ENCODE results near the gene ENO2.

The ENO2 gene

DNA sequence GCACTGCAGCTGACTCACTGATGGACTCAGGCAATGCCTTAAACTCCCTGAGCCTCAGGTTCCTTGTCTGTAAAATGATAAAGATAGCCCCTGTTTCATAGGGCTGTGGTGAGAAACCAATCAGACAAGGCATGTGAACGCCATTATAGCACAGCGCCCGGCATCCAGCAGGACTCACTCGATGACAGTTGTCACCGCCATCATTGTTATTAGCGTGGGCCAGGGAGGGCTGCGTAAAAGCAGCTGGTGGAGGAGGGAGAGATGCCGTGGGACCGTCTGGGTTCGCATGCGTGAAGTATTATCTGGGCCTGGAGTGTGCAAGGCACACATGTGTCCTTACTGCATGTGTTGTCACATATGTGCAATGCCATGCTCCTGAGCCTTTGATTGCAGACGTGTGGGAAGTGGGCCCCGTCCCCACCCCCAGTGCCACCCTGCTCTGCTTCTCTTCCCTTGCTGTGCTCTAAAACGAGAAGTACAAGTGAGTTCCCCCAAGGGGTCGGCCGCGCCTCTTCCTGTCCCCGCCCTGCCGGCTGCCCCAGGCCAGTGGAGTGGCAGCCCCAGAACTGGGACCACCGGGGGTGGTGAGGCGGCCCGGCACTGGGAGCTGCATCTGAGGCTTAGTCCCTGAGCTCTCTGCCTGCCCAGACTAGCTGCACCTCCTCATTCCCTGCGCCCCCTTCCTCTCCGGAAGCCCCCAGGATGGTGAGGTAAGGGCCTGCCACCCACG, 36.6 kb downstream of the ENO2 start, which contains the start of gene PTPN6:
Gene PTPN6, plus strand, starts transcription at position 546 of the 730 bp plus-strand sequence. Its CDS starts 157 bp downstream, at position 703.
- DNase-seq = no peak

DNA sequence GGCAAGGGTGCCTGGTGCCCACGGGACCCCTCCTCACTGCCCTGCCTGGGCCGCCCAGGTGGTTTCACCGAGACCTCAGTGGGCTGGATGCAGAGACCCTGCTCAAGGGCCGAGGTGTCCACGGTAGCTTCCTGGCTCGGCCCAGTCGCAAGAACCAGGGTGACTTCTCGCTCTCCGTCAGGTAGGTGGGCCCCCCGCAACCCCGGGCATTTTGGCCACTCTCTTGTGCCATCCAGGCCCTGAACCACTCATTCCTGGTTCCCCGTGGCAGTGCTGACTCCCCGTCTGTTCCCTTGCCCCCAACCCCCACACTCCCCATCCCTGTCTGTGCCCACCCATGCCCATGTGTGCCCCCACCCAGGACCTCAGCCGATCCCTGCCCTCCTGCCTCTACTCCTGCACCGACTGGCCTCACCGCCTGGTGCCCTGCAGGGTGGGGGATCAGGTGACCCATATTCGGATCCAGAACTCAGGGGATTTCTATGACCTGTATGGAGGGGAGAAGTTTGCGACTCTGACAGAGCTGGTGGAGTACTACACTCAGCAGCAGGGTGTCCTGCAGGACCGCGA, 37.3 kb downstream of the ENO2 start:
- no peak for DNase-seq

DNA sequence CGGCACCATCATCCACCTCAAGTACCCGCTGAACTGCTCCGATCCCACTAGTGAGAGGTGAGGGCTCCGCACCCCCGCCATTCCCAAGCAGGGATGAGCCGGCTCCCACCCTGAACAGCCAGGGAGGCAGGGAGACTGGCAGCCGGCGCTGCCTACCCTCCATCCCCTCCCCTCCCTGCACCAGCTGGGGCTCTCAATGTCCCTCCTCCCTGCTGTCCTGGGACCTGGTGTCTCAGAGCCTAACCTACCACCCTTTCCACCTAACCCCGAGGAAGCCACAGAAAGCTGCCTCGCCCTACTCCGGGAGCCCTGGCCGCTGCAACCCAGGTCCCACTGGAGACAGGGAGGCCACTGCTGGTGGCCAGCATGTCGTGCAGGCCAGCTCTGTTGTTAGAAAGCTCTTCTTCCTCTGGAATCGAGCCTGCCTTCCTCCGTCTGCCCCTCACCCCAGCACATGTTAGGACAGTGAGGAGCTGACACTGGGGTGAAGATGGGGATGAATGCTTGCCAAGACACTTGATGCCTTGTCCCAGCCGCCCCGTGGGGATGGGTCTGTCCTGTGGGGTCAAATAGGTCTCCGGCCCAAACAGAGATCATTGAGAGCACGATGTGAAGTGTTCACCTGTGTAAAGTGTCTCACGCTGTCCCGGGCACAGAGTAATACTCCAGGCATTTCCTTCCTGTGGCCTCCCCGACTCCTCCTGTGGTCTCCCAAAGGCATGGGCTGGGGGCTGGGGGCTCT, 37.9 kb downstream of the ENO2 start:
- no peak for DNase-seq

DNA sequence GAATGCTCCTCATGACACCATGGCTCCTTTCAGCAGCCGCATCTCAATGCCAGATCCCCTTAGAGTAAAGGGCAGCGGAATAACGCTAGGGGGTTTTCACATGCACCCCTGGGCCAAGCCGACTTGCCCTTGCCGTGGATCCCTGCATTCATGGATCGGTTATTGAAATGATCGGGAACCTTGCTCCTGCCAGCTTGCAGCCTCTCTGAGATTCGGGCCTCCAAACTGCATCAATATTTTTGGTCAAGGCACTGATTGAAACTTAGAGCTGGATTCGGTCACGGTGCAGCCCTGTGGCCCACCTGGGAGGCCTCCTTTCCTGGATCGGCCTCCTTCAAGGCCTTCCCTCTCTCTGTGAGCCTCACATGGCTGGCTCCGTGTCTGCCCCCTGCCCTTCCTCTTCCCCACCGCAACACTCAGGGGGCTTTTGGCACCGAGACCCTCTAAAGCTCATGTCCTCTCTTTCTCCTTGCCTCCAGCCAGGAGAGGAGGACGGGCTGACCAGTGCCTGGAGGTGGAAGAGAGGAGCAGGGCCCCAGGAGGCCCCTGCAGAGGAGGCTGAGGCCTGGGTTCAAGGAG, 38.6 kb downstream of the ENO2 start:
- DNase-seq = no peak

DNA sequence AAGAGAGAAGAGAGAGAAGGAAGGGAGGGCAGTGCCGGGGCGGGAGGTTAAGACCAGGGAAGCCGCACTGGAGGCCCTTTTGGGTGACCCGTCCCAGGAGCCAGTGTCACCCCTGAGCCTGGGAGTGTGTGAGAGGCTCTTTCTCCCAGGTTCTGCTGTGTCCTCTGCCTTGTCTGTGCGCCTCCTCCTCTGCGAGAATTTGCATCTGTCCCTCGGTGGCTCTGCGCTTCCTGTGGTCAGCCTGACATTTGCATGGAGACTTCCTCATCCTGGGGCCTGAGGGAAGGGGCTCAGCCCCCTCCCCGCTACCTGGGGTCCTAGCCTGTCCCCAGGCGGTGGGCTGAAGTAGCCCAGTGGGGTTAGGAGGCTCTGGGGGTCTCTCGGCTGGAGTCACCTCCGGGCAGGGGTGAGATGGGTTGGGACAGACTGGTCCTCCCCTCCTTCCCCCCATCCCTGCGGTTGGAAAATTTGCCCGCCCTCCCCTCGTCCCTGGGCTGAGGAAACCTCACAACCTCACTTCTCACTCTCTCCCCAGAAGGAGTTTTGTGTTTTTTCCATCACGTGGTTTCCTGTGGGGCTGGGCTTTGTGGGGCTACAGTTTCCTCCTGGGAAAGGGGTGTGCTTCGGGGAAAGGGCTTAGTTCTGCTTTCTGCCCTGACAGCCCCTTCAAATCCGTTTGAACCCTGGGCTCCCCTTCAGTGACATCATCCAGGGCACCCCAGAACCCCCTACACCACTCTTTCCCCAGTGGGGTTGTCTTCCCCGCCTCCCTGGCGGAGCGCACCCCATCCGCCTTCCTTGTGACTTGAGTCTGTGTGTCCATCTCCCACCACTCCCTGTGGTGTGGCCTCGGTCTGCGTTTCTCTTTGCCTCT, 39.3 kb downstream of the ENO2 start:
- no peak for DNase-seq

DNA sequence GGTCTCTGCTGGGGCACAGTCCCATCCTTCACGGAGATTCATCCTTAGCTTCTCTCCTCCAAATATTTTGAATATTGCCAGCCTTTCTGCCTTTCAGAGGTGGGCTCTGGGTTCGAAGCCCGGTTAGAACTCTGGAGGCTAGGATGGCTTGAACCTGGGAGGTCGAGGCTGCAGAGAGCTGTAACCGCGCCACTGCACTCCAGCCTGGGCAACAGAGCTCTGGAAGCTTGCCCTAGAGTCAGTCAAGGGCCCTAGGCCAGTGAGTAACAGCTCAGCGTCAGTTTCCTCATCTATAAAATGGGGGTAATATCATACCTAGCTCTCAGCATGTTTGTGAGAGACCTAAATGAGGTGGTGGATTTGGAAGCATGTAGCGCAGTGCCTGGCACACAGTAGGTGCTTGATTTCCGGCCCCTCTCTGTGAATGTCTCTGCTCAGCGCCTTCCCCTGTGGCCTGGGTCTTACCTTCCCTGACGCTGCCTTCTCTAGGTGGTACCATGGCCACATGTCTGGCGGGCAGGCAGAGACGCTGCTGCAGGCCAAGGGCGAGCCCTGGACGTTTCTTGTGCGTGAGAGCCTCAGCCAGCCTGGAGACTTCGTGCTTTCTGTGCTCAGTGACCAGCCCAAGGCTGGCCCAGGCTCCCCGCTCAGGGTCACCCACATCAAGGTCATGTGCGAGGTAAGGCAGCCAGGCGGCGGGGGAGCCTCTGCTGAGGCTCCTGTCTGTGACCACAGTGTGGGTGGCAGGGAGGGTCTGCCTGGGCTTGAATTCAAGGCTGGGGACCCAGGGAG, 40.1 kb downstream of the ENO2 start:
- DNase-seq = no peak

DNA sequence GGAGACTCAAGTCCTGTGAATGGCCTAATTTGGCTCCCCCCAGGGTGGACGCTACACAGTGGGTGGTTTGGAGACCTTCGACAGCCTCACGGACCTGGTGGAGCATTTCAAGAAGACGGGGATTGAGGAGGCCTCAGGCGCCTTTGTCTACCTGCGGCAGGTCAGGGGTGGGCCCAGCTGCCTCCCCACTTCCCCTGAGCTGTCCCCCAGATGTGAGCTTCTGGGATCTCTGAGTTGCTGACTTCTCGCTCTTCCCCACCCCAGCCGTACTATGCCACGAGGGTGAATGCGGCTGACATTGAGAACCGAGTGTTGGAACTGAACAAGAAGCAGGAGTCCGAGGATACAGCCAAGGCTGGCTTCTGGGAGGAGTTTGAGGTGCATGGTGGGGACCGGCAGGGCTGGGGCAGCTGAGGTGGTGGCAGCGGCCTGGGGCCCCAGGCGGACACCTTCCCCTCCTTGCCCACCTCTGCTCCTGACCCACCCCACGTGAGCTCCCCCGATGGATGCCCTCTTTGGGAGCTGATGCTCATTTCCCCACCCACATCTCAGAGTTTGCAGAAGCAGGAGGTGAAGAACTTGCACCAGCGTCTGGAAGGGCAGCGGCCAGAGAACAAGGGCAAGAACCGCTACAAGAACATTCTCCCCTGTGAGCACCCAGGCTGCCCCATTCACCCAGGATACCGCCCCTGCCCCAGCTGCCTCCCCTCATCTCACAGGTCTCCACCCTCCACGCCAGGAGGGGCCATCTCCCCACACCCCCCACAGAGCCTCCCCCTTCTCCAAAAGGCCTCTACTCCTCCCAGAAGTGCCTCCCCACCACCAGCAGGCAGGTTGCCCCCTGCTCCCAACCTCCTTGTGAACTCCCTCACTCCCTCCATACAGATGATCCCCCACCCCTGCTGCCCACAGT, 41.0 kb downstream of the ENO2 start:
- DNase-seq = no peak

DNA sequence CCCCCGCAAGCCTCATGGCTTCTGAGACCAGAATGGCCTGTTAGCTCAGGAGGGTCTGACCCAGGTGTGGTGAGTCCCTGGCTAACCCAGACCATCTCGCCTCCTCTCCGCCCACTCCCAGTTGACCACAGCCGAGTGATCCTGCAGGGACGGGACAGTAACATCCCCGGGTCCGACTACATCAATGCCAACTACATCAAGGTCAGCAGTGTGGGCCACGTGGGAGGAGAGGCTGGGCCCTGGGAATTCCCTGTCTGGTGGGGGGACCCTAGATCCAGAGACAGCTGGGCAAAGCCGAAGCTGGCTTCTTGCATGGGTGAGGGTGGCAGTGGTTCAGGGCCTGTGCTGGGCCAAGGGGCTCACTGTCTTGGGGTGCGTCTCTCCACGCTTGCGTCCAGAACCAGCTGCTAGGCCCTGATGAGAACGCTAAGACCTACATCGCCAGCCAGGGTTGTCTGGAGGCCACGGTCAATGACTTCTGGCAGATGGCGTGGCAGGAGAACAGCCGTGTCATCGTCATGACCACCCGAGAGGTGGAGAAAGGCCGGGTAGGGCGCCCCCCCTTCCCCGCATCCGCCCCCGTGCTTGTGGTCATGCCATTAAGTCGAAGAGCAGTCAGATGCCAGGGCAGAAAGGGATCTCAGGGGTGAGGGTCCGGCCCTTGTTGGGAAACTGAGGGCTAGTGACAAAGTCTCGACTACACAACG, 41.8 kb downstream of the ENO2 start:
- no peak for DNase-seq

DNA sequence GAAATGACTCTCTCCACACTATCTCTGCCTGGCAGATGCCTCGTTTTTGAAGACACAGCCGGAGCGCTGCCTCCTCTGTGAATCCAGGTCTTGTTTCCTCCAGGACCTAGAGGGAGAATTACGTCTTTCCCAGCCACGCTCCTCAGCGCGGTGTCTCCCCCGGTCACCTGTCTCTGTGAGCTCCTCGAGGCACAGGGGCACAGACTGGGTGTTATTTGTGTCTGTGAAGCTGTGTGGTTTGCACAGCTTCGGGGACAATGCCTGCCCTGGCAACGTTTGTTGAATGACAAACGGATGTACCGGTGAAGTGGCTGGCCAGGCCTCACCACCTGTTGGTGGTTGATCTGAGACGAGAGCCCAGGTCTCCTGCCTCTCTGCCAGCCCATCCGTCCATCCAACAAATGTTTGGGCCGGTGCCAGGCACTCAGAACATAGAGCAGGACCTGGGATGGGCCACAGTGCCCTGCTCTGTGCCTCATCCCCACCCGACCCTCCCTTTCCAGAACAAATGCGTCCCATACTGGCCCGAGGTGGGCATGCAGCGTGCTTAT, 42.8 kb downstream of the ENO2 start:
- no peak for DNase-seq

DNA sequence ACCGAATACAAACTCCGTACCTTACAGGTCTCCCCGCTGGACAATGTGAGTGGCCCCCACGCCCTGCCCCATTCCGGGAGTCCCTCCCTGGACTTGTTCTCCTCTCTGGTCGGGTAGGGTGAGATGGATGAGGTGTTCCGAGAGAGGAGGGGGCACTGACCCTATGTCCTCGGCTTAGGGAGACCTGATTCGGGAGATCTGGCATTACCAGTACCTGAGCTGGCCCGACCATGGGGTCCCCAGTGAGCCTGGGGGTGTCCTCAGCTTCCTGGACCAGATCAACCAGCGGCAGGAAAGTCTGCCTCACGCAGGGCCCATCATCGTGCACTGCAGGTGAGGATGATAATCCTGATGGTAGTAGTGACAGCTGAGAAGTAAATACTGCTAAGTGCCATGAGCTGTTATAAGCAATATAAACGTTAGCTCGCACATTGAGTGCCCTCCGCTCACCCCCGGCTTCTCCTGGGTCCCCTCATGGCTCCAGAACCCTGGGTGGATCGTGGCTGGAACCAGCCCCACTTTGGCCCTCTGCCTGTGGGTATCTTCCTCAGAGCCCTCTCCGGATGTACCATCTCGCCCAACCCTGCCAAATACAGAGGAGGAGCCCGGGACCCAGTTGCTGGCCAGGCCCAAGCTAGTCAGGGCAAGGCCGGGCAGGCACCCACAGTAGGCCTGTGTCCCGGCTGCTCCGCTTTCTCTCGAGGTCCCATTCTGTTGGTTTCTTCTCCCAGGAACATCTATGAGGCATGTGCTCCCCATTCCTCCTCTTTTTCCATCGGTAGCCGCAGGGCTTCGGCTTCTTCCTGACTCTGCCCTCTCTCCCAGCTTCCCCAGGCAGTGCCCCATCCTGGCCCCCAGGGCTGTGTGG, 43.6 kb downstream of the ENO2 start:
- DNase-seq = no peak

DNA sequence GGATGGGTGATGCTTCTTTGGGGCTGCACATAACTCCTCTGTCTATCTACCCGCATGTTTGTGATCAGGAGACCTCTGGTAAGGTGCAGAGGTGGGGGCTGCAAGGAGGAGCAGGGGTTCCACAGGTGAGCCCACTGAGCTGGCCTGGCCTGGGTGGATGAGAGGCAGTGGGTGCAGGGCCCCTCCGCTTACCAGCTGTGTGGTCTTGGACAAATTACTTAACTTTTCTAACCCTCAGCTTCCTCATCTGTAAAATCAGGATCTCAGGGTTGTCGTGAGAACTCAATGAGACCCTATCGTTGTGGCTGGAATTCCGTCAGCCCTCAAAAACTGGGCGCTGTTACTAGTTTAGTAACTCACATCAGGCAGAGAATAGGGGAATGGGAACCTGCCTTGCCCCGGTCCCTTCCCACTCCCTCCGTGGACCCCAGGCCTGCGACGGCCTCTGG, 44.3 kb downstream of the ENO2 start:
- no peak for DNase-seq

DNA sequence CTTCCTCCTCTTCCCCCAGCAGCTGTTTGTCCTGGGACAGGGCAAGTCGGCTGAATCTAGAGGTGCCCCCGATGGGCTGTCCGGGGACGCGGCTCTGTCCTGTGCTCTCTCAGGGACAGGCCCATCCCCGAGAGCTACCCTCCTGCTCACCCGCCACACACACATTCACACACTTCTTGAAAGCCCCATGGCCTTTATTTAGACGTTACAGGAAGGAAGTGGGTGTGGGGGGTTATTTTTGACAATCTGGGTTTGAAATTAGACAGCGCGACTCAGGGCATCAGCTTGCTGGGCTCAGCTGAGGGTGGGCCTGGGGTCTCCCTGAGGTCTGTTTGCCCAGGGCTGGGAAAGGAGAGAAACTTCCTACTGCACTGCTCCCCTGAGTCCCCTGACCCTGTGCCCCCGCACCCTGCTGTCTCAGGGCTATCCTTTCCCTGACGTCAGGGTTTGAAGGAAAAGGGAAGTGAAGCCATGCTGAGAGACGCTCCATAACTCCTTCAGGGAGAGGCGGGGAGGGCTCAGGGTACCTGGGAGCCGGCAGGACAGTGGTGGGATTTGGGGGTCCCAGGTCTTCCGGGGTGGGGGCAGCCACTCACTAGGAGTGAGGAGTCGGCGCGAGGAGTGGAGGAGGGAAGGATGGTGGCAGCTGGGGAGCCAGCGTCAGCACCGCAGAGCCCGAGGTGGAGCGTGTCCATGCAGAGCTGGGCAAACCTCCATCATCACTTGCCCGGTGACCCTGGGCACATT, 44.9 kb downstream of the ENO2 start:
- DNase-seq = no peak

DNA sequence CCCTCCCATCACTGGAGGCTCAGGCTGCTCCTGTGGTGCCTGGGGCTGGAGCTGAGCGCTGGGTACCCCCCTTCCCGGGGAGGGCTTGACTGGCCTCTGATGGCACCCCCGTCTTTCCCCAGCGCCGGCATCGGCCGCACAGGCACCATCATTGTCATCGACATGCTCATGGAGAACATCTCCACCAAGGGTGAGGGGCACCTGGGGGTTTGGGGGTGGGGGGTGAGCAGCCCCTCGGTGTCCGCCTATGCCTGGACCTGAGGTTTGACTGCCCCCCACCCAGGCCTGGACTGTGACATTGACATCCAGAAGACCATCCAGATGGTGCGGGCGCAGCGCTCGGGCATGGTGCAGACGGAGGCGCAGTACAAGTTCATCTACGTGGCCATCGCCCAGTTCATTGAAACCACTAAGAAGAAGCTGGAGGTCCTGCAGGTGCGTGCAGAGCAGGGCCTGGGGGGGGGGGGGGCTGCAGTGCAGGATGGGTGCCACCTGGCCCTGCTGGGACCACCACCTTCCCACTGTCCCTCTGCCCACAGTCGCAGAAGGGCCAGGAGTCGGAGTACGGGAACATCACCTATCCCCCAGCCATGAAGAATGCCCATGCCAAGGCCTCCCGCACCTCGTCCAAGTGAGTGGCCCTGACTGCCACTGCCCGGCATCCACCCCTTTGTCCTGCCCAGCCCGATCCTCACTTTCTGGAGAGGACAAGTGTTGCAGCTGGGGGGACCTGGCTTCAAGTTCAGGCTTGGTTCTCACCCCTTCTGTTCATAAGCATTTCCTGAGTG, 45.6 kb downstream of the ENO2 start:
- no peak for DNase-seq

DNA sequence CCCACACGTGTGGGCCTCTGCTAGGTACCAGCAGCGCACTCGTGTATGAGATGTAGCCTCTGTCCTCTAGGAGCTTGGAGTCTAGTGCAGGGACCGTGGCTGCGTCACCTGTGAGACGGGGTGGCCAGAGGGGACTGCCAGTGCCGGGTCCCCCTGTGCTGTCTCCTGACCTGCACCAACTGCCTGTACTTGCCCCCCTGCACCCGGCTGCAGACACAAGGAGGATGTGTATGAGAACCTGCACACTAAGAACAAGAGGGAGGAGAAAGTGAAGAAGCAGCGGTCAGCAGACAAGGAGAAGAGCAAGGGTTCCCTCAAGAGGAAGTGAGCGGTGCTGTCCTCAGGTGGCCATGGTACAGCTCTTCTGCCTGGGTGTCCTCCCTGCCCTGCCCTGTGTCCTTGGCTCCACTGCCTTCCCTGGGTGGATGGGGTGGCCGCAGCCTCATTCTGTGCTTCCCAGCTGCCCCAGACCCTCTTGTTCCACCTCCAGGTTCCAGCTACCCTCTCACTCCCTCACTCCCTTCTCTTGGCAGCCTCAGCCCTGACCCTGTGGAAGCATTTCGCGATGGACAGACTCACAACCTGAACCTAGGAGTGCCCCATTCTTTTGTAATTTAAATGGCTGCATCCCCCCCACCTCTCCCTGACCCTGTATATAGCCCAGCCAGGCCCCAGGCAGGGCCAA, 46.4 kb downstream of the ENO2 start:
- DNase-seq = no peak

DNA sequence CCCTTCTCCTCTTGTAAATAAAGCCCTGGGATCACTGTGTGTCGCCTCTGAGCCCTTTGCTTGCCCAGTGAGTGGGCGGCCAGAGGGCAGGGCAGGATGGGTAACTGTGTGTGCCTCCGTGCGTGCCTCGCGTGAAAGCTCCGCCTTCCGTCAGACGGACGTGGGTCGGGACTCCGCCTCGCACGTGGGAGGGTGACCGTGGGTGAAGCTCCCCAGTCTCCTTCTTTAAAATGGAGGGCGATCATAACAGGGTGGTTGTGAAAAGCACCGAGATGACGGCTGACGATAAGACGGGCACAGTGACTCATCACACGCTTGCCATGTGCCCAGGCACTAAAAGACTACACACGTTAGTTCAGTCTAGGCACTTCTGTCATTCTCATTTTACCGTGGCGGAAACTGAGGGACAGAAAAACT, 46.9 kb downstream of the ENO2 start:
- no peak for DNase-seq

DNA sequence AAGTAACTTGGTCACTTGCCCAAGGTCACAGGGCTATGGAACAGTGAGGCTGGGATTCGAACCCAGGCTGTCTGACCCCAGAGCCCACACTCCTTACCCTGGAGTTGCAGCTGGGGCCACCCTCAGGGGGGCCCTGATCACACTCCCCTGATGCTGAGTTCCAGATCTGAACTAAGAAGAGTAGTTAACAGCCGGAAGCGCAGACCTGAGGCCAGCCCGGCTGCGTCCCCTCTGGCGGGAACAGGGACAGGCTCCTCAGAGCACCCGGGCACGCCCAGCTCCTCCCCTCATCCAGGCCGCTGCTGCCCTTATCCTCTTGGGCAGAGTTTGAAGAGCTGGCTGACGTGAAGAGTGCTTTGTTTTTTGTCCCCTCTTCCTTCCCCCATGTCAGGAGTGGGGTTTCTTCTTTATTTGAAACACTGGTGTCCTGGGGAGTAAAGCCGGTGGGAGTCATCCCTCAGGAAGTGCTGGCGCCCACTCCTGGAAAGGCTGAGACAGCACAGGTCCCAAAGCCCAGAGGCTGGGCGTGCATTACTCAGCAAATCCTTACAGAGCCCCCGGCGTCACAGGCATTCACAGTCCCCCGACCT, 47.4 kb downstream of the ENO2 start:
- peak; percentile 89 for DNase-seq

Measured in NCI-H1105 (cell line).